HFF-Myc (cell line): ENCODE data around the gene MYORG.

Experiments used
- DNase-seq: peaks from one replicate; pipeline ENCODE4 v3.0.0-alpha.2; 2011; ENCODE audit warnings: low read depth; ENCODE audit errors: extremely low read depth
- H3K4me3 ChIP-seq: replicated peaks from 2 replicates; pipeline ENCODE4 v1.5.1; 2011; ENCODE audit warnings: low read depth, mild to moderate bottlenecking, control low read depth, low read length
- CTCF ChIP-seq: IDR thresholded peaks from 2 replicates; pipeline ENCODE4 v1.5.1; 2012; ENCODE audit warnings: mild to moderate bottlenecking, low read depth, low read length, control low read depth; ENCODE audit errors: missing control alignments

MYORG gene

GRCh38 chr9:34380511-34381315 is 4.0 kb upstream of the MYORG start:
- DNase-seq, result peak; percentile 21
- H3K4me3 ChIP-seq, result peak overlapping the region; percentile 35
- TF ChIP-seq CTCF, result no peak

GRCh38 chr9:34380034-34380510 is 3.4 kb upstream of the MYORG start:
- H3K4me3 ChIP-seq, result peak overlapping the region; percentile 28

GRCh38 chr9:34379334-34380033 is 2.8 kb upstream of the MYORG start:
- peak; percentile 66 for DNase-seq
- peak overlapping the region; percentile 28 for H3K4me3 ChIP-seq
- TF ChIP-seq CTCF, result peak; percentile 98

More at GRCh38 chr9:34380034-34380510, 3.4 kb upstream of the MYORG start:
- DNase-seq, result no peak
- no peak for TF ChIP-seq CTCF

- no peak overlapping the region for H3K4me3 ChIP-seq
- TF ChIP-seq CTCF, result no peak
- no peak for DNase-seq
Observed at GRCh38 chr9:34378376-34379060, 1.8 kb upstream of the MYORG start.

GRCh38 chr9:34377404-34377746 is 677 bp upstream of the MYORG start:
- H3K4me3 ChIP-seq, result peak overlapping the region; percentile 52
- no peak for TF ChIP-seq CTCF
- no peak for DNase-seq

GRCh38 chr9:34375901-34376595 is 650 bp downstream of the MYORG start:
- DNase-seq, result no peak
- H3K4me3 ChIP-seq, result peak overlapping the region; percentile 52
- TF ChIP-seq CTCF, result no peak
